GM18858 (cell line): ENCODE results near the gene SHROOM1.

ENCODE experiments used
- ATAC-seq: cut with Tn5 transposase; IDR thresholded peaks from one replicate; pipeline ENCODE4 v1.9.1; 2021; ENCODE audit not compliant: unreplicated experiment

Gene SHROOM1

GRCh38 chr5:132825834-132826391, 4.5 kb downstream of the SHROOM1 start:
- no peak for ATAC-seq

- ATAC-seq: no peak
Measured at GRCh38 chr5:132825033-132825833, 5.2 kb downstream of the SHROOM1 start.

GRCh38 chr5:132824426-132824825, 6.0 kb downstream of the SHROOM1 start:
- no peak for ATAC-seq

- ATAC-seq: no peak
Measured at GRCh38 chr5:132823481-132824050, 6.9 kb downstream of the SHROOM1 start.

- ATAC-seq: no peak
Measured at GRCh38 chr5:132822650-132823480, 7.6 kb downstream of the SHROOM1 start.

- ATAC-seq: no peak
Measured at GRCh38 chr5:132821791-132822190, 8.7 kb downstream of the SHROOM1 start.

- no peak for ATAC-seq
Measured at GRCh38 chr5:132821350-132821749, 9.1 kb downstream of the SHROOM1 start.

GRCh38 chr5:132820162-132820754, 10.2 kb downstream of the SHROOM1 start:
- ATAC-seq: peak; percentile 40

GRCh38 chr5:132819468-132819867, 11.0 kb downstream of the SHROOM1 start:
- no peak for ATAC-seq

- no peak for ATAC-seq
Measured at GRCh38 chr5:132817011-132817410, 13.4 kb downstream of the SHROOM1 start.

- ATAC-seq: no peak
Measured at GRCh38 chr5:132816554-132816953, 13.9 kb downstream of the SHROOM1 start.

GRCh38 chr5:132816083-132816482, 14.4 kb downstream of the SHROOM1 start:
- ATAC-seq: no peak

- no peak for ATAC-seq
Measured at GRCh38 chr5:132815454-132815853, 15.0 kb downstream of the SHROOM1 start.

GRCh38 chr5:132814503-132815294, 15.7 kb downstream of the SHROOM1 start:
- no peak for ATAC-seq

- ATAC-seq: no peak
Measured at GRCh38 chr5:132813599-132814502, 16.6 kb downstream of the SHROOM1 start.

- no peak for ATAC-seq
Measured at GRCh38 chr5:132812781-132813598, 17.5 kb downstream of the SHROOM1 start, which contains the start of gene SOWAHA. Gene SOWAHA, plus strand, starts transcription at chr5:132813302. Its CDS starts 320 bp downstream, at chr5:132813622.

GRCh38 chr5:132812123-132812765, 18.2 kb downstream of the SHROOM1 start:
- ATAC-seq: no peak

GRCh38 chr5:132810605-132811004, 19.8 kb downstream of the SHROOM1 start:
- ATAC-seq: no peak
